Heart left ventricle (tissue), 16 donors: ENCODE results near the gene SNX2. TPM values are rescaled to one million over a fixed set of nuclear protein-coding genes. Genes with fewer than 3 reads are reported as not detected.

Experiments
- ATAC-seq, 4 donors: fragments of 200-7000 bp; cut with Tn5 transposase; one replicate each; pipeline ENCODE4 v1.9.1; 2020 to 2022; ENCODE audit warnings: moderate library complexity in 4 of 4, mild to moderate bottlenecking in 3 of 4, moderate number of reproducible peaks in 1 of 4
- DNase-seq, 5 donors: peaks; one replicate each; pipeline ENCODE4 v3.0.0-alpha.2; 2020
- H3K27ac ChIP-seq, 12 donors: fragments of 200-600 bp; sonication (generic) in 4 of 12; one replicate each; pipeline versions ENCODE4 v1.5.0 to v1.8.0; 2016 to 2022; ENCODE audit warnings: mild to moderate bottlenecking in 2 of 12
- H3K27me3 ChIP-seq, 9 donors: fragments of 200-600 bp; sonication (generic) in 2 of 9; one replicate each; pipeline versions ENCODE4 v1.5.1 to v1.8.0; 2016 to 2022; ENCODE audit warnings: mild to moderate bottlenecking in 3 of 9
- H3K36me3 ChIP-seq, 9 donors: fragments of 200-600 bp; sonication (generic) in 2 of 9; one replicate each; pipeline versions ENCODE4 v1.5.0 to v1.8.0; 2018 to 2022; ENCODE audit warnings: mild to moderate bottlenecking in 2 of 9
- H3K4me1 ChIP-seq, 12 donors: fragments of 200-600 bp; sonication (generic) in 4 of 12; one replicate each; pipeline versions ENCODE4 v1.5.0 to v1.8.0; 2016 to 2022; ENCODE audit warnings: mild to moderate bottlenecking in 3 of 12
- H3K4me3 ChIP-seq, 12 donors: fragments of 200-600 bp; sonication (generic) in 4 of 12; one replicate each; pipeline versions ENCODE4 v1.5.0 to v1.8.0; 2017 to 2022; ENCODE audit warnings: mild to moderate bottlenecking in 9 of 12, moderate library complexity in 4 of 12
- H3K9me3 ChIP-seq, 12 donors: fragments of 200-600 bp; sonication (generic) in 4 of 12; one replicate each; pipeline versions ENCODE4 v1.5.0 to v1.8.0; 2016 to 2022; ENCODE audit warnings: mild to moderate bottlenecking in 1 of 12
- POLR2A ChIP-seq, 2 donors: fragments of 450-650 bp; IDR thresholded peaks; one replicate each; pipeline ENCODE4 v1.6.1; 2017; ENCODE audit warnings: antibody characterized with exemption in 2 of 2, mild to moderate bottlenecking in 2 of 2, moderate library complexity in 2 of 2
- WGBS, 4 donors: extraction: QIAGEN DNeasy Blood & Tissue Kit in 2 of 4; methylation state at CpG; one replicate each; pipeline versions ENCODE4 v1.1.5 to v1.1.7; 2013 to 2018; 5-methylcytosine and 5-hydroxymethylcytosine counted together
- intact Hi-C, 10 donors: fragments of 100-400 bp; cut with DNase I; formaldehyde crosslinking; loops; one replicate each; pipeline versions ENCODE4 v1.11.1 to v1.14.2; 2022
- polyA plus RNA-seq, 2 donors: library from polyadenylated mRNA; stranded (reverse); fragments of 200-250 nt; gene quantifications; one replicate each; pipeline ENCODE4 v1.2.3, GENCODE V29; 2013
- total RNA-seq, 9 donors: library from RNA; depleted of rRNA in 2 of 9; stranded (reverse); fragments of >200 nt in 2 of 9; fragmentation: NEBNext Ultra II Directional in 3 of 9; extraction: Animal tissue kit (Norgen Biotek cat#: 25700) in 3 of 9; gene quantifications; one replicate each; pipeline versions ENCODE4 v1.1.0 to v1.2.4, GENCODE V29; 2016 to 2023
- TF ChIP-seq, protein P1 (sequence below), 12 donors: fragments of 200-600 bp; sonication (generic) in 4 of 12; IDR thresholded peaks; one replicate each; pipeline versions ENCODE4 v1.5.0 to v1.8.0; 2018 to 2022; ENCODE audit warnings: antibody characterized with exemption in 12 of 12, mild to moderate bottlenecking in 5 of 12
- donor health status: ischemic (EF 13 %, LVEDD 7.1; RV severe dilation, severe dysfunction).
- donor health status: healthy with polysubstance abuse.
- donor health status: DM: no; HTN: yes; CAD: no.
- donor health status: DM: no; HTN: no; CAD: no.
- donor health status: ischemic (EF 25% LVEDD 6.9; RV normal size, moderate dysfunction).
- donor health status: ischemic (EF 25% LVEDD 5.7; RV mildly dilated, moderate dysfunction).
- donor health status: healthy.
- donor health status: DM: yes; HTN: yes; CAD: no.
- donor health status: ischemic (EF 35%, LVEDD 5.7; RV mildly dilated, moderate dysfunction).
- donor health status: nonischemic (EF 11% LVEDD 7.7; RV severe dilation, severe dysfunction).
- donor health status: DM: yes; HTN: yes; CAD: no.
- donor health status: PGD.
- donor health status: ischemic (EF 29% LVEDD 5.4; RV normal size, mild dysfunction).
- donor health status: nonischemic (EF 23%, LVEDD 6.1; RV moderate dilation, normal function).

Gene SNX2
- total and polyA plus RNA-seq, 11 donors, result 16.2 to 67.3 (median 33.4) TPM

DNA sequence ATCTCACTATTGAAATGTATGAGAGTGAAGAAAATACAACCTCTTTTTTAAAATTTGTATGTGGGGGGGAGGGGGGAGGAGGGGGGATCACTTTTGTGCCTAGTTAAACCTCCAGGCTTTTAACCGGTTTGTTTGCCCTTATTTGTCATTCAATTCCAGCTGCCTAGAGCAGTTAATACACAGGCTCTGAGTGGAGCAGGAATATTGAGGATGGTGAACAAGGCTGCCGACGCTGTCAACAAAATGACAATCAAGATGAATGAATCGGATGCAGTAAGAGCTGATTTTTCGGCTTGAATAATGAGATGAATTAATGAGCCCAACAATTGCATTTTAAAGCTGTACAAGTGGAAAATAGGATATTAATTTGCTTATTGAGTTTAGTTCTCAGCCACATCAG, 41.9 kb downstream of the SNX2 start:
- peaks cover 0 to 79% (median 48%) of the 10 kb centered on the region in 9 donors for H3K36me3 ChIP-seq
- H3K9me3 ChIP-seq, result no peaks in the 10 kb centered on the region
- ATAC-seq (no peak), DNase-seq (no peak)
- 84 to 89% (median 88%) methylated on average over 5 of the region's 5 CpGs for WGBS, 4 donors
- intact Hi-C loops, result no loop called here
- no peaks in the 10 kb centered on the region for H3K4me1 ChIP-seq
- no peak overlapping the region for H3K4me3 ChIP-seq
- no peak overlapping the region for H3K27ac ChIP-seq
- no peaks in the 10 kb centered on the region for H3K27me3 ChIP-seq
- TF ChIP-seq POLR2A (IDR thresholded peaks at IDR 0.05), result no peak
- TF ChIP-seq, protein P1, sequence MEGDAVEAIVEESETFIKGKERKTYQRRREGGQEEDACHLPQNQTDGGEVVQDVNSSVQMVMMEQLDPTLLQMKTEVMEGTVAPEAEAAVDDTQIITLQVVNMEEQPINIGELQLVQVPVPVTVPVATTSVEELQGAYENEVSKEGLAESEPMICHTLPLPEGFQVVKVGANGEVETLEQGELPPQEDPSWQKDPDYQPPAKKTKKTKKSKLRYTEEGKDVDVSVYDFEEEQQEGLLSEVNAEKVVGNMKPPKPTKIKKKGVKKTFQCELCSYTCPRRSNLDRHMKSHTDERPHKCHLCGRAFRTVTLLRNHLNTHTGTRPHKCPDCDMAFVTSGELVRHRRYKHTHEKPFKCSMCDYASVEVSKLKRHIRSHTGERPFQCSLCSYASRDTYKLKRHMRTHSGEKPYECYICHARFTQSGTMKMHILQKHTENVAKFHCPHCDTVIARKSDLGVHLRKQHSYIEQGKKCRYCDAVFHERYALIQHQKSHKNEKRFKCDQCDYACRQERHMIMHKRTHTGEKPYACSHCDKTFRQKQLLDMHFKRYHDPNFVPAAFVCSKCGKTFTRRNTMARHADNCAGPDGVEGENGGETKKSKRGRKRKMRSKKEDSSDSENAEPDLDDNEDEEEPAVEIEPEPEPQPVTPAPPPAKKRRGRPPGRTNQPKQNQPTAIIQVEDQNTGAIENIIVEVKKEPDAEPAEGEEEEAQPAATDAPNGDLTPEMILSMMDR (IDR thresholded peaks at IDR 0.05), result no peak

DNA sequence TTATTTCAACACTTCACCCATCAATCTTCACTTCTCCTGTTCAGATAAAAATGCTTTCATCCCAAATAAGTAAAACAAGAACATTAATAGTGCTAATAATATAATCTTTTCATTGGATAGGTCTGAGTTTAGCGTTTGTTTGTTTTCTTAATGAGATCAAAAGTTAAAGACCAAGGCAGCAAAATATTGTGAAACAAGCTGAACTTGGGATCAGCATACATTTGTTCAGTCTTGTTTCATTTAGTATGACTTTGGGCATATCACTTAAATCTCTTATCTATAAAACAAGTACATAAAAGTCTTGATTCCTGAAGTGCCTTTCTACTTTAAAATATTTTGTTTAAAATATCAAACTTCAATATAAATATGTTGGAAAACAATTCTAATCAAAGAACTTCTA, 57.1 kb downstream of the SNX2 start:
- Histone ChIP-seq H3K4me1 (no peaks in the 10 kb centered on the region), H3K9me3 (no peaks in the 10 kb centered on the region), H3K27ac (no peak overlapping the region), H3K27me3 (no peaks in the 10 kb centered on the region), H3K4me3 (no peak overlapping the region), H3K36me3 (peaks cover 0 to 46% (median 36%) of the 10 kb centered on the region in 9 donors)
- intact Hi-C loops, result no loop called here
- ATAC-seq, result no peak
- WGBS, 4 donors, result 89 to 97% (median 91%) methylated on average over 1 of the region's 1 CpG
- TF ChIP-seq POLR2A (IDR thresholded peaks at IDR 0.05), result no peak
- TF ChIP-seq, protein P1 (IDR thresholded peaks at IDR 0.05), result no peak
- DNase-seq, result no peak

DNA sequence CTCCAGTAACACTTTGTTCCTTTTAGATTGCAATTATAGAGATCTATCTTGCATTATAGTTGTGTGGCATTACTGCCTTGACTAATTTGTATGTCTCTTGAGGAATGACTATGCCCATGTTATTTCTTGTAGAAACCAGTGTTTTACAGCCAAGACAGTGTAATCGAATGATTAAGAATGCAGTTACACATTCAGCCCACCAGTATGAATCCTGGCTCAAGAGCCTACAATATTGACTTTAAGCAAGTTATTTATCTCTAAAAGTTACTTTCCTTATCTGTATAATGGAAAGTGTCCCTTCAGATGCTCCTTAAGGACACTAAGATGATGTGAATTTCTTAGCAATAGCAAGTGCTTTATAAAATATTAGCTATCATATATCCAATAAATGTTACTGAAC, 60.8 kb downstream of the SNX2 start:
- ATAC-seq (no peak), DNase-seq (no peak)
- TF ChIP-seq, protein P1 (IDR thresholded peaks at IDR 0.05), result no peak
- TF ChIP-seq POLR2A (IDR thresholded peaks at IDR 0.05), result no peak
- Histone ChIP-seq H3K27me3 (no peaks in the 10 kb centered on the region), H3K4me3 (no peak overlapping the region), H3K27ac (no peak overlapping the region), H3K9me3 (peaks cover 0 to 7% (median 0%) of the 10 kb centered on the region in 12 donors), H3K4me1 (no peaks in the 10 kb centered on the region), H3K36me3 (peaks cover 0 to 9% (median under 1%) of the 10 kb centered on the region in 9 donors)
- 73 to 90% (median 87%) methylated on average over 1 of the region's 1 CpG for WGBS, 4 donors
- intact Hi-C loops, result no loop called here

DNA sequence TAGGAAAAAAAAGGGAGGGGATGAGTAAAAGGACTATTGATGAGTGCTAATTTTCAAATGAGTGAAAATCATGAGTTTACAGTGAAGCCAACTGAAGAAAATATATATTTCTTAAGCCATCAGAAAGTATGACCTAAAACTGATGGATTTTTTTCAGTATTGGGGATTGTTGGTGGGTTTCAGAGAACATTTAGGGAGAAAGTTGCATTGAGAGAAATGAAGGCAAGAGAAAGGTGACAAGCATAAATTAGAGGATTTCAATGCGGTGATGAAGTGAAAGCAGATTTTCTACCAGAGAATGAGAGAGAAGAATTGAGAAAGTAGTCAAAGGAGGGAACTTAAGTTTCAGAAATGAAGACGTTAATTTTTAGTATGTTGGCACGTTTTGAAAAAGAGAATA, 62.1 kb downstream of the SNX2 start:
- peaks cover 0 to 9% (median 0%) of the 10 kb centered on the region in 12 donors for H3K9me3 ChIP-seq
- ATAC-seq, result no peak

More for the DNA sequence above, 62.1 kb downstream of the SNX2 start:
- H3K4me1 ChIP-seq, result no peaks in the 10 kb centered on the region
- no peak overlapping the region for H3K4me3 ChIP-seq
- 91 to 94% (median 92%) methylated on average over 3 of the region's 3 CpGs for WGBS, 4 donors
- intact Hi-C loops, result no loop called here
- no peaks in the 10 kb centered on the region for H3K27me3 ChIP-seq
- peaks cover 0 to 3% (median 0%) of the 10 kb centered on the region in 9 donors for H3K36me3 ChIP-seq
- H3K27ac ChIP-seq, result no peak overlapping the region
- TF ChIP-seq POLR2A (IDR thresholded peaks at IDR 0.05), result no peak
- TF ChIP-seq, protein P1 (IDR thresholded peaks at IDR 0.05), result no peak
- DNase-seq, result no peak
